Measurements from ENCODE around the gene PLEKHG4B.
A peak's percentile ranks its signal among the peaks of the same experiment; 100 is the strongest.
"Not testable (repeated sequence)": the region's sequence is repeated elsewhere in the genome, so short reads cannot be mapped to it uniquely, and the experiment has no call there.

PLEKHG4B gene

GRCh38 chr5:91556-92263, at the start of gene PLEKHG4B:
Gene PLEKHG4B, plus strand, starts transcription at chr5:92168. Its CDS starts 64 bp downstream, at chr5:92232.
- no peak for DNase-seq

- no peak for DNase-seq
Measured at GRCh38 chr5:42250-42649, 49.7 kb upstream of the PLEKHG4B start.

- DNase-seq, result no peak
Measured at GRCh38 chr5:48192-48591, 43.8 kb upstream of the PLEKHG4B start.

GRCh38 chr5:49530-49929, 42.4 kb upstream of the PLEKHG4B start:
- DNase-seq, result not testable (repeated sequence)

- DNase-seq, result no peak
Measured at GRCh38 chr5:49953-50544, 41.9 kb upstream of the PLEKHG4B start.

GRCh38 chr5:50724-51499, 41.1 kb upstream of the PLEKHG4B start:
- DNase-seq, result no peak

GRCh38 chr5:51500-51823, 40.5 kb upstream of the PLEKHG4B start:
- no peak for DNase-seq

GRCh38 chr5:53381-54174, 38.4 kb upstream of the PLEKHG4B start:
- no peak for DNase-seq

- no peak for DNase-seq
Measured at GRCh38 chr5:54175-54730, 37.7 kb upstream of the PLEKHG4B start.

GRCh38 chr5:54876-55569, 36.9 kb upstream of the PLEKHG4B start:
- DNase-seq, result no peak

GRCh38 chr5:56561-57290, 35.2 kb upstream of the PLEKHG4B start:
- peak; percentile 35 for DNase-seq

- not testable (repeated sequence) for DNase-seq
Measured at GRCh38 chr5:60250-60649, 31.7 kb upstream of the PLEKHG4B start.

- DNase-seq, result no peak
Measured at GRCh38 chr5:70440-70839, 21.5 kb upstream of the PLEKHG4B start.

GRCh38 chr5:72316-73180, 19.4 kb upstream of the PLEKHG4B start:
- not testable (repeated sequence) for DNase-seq

- not testable (repeated sequence) for DNase-seq
Measured at GRCh38 chr5:73181-73447, 18.9 kb upstream of the PLEKHG4B start.

- no peak for DNase-seq
Measured at GRCh38 chr5:73768-74502, 18.0 kb upstream of the PLEKHG4B start.

GRCh38 chr5:74503-75109, 17.4 kb upstream of the PLEKHG4B start:
- no peak for DNase-seq

GRCh38 chr5:75331-76320, 16.3 kb upstream of the PLEKHG4B start:
- DNase-seq, result no peak

Measured in OCI-M1 (cell line).